ENCODE results near the gene MRPL33. TPM values are rescaled to one million over a fixed set of nuclear protein-coding genes. Genes with fewer than 3 reads are reported as not detected.

Gene MRPL33
- total and polyA plus RNA-seq, 2 donors, result 102 to 179 TPM

DNA sequence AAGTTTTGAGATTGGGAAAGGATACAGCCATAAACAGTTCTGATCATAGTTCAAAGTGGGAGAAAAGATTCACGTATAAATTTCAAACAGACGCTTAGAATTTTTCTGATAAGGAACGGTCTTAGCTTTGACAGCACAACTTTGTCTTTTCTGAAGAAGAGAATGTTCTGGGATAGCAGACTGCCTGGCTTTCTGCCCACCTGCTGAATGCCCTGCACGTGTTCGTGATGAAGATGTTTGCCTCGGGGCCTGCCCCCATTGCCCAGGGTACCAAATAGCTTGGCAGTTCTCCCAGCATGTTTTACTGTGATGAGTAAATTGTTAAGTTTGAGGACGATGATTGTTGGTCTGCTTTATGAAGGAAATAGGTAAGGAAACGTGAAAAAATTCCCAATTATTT, 4.6 kb downstream of the MRPL33 start:
- Histone ChIP-seq H3K4me3 (ENCODE audit: low read depth, low read length) (no peak overlapping the region), H3K27ac (ENCODE audit: low read depth) (no peak overlapping the region), H3K36me3 (ENCODE audit: insufficient read depth) (no peaks in the 10 kb centered on the region), H3K4me1 (ENCODE audit: insufficient read depth) (no peaks in the 10 kb centered on the region)
- DNase-seq (ENCODE audit: extremely low spot score), result no peak
- 26% methylated on average over 8 of the region's 8 CpGs for WGBS

DNA sequence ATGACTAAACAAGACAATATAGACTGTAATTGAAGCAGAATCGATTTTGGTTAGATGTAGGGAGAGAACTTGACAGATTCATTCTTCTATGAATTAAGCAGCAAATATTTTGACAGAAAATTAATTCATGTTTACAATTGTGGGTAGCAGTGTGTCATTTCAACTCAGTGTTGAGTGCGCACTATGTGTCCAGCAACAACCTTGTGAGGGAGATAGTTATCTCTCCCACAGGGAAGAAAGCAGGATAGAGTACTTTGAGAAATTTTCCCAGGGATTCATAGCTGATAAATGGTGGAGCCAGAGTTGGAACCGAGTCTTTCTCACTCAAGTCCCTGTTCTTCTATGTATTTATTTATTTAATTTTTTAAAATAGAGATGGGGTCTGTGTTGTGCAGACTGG, 5.2 kb downstream of the MRPL33 start:
- no peaks in the 10 kb centered on the region for H3K36me3 ChIP-seq (ENCODE audit: insufficient read depth)
- DNase-seq (ENCODE audit: extremely low spot score), result no peak
- no peaks in the 10 kb centered on the region for H3K4me1 ChIP-seq (ENCODE audit: insufficient read depth)
- no peak overlapping the region for H3K4me3 ChIP-seq (ENCODE audit: low read depth, low read length)
- WGBS, result 90% methylated on average over 3 of the region's 3 CpGs
- H3K27ac ChIP-seq (ENCODE audit: low read depth), result no peak overlapping the region

GRCh38 chr2:27779417-27780055, 8.0 kb downstream of the MRPL33 start:
- DNase-seq (ENCODE audit: extremely low spot score), result no peak
- Histone ChIP-seq H3K36me3 (ENCODE audit: insufficient read depth) (no peaks in the 10 kb centered on the region), H3K4me3 (ENCODE audit: low read depth, low read length) (no peak overlapping the region), H3K27ac (ENCODE audit: low read depth) (no peak overlapping the region), H3K4me1 (ENCODE audit: insufficient read depth) (no peaks in the 10 kb centered on the region)
- 61% methylated on average over 5 of the region's 5 CpGs for WGBS

GRCh38 chr2:27781496-27781895, 10.0 kb downstream of the MRPL33 start:
- no peaks in the 10 kb centered on the region for H3K4me1 ChIP-seq (ENCODE audit: insufficient read depth)
- H3K36me3 ChIP-seq (ENCODE audit: insufficient read depth), result no peaks in the 10 kb centered on the region
- no peak overlapping the region for H3K4me3 ChIP-seq (ENCODE audit: low read depth, low read length)
- WGBS, result 92% methylated on average over 2 of the region's 2 CpGs
- no peak for DNase-seq (ENCODE audit: extremely low spot score)
- H3K27ac ChIP-seq (ENCODE audit: low read depth), result no peak overlapping the region

- 91% methylated on average over 1 of the region's 1 CpG for WGBS
- H3K27ac ChIP-seq (ENCODE audit: low read depth), result no peak overlapping the region
- no peak for DNase-seq (ENCODE audit: extremely low spot score)
- no peaks in the 10 kb centered on the region for H3K36me3 ChIP-seq (ENCODE audit: insufficient read depth)
- H3K4me1 ChIP-seq (ENCODE audit: insufficient read depth), result no peaks in the 10 kb centered on the region
- no peak overlapping the region for H3K4me3 ChIP-seq (ENCODE audit: low read depth, low read length)
Measured at GRCh38 chr2:27782701-27783100, 11.2 kb downstream of the MRPL33 start.

- H3K4me3 ChIP-seq (ENCODE audit: low read depth, low read length), result no peak overlapping the region
- no peak for DNase-seq (ENCODE audit: extremely low spot score)
- 90% methylated on average over 1 of the region's 1 CpG for WGBS
Measured at GRCh38 chr2:27790796-27791195, 19.3 kb downstream of the MRPL33 start.

GRCh38 chr2:27792759-27793158, 21.2 kb downstream of the MRPL33 start:
- Histone ChIP-seq H3K4me1 (ENCODE audit: insufficient read depth) (no peaks in the 10 kb centered on the region), H3K36me3 (ENCODE audit: insufficient read depth) (no peaks in the 10 kb centered on the region), H3K27ac (ENCODE audit: low read depth) (no peak overlapping the region), H3K4me3 (ENCODE audit: low read depth, low read length) (no peak overlapping the region)
- DNase-seq (ENCODE audit: extremely low spot score), result no peak

More at GRCh38 chr2:27790796-27791195, 19.3 kb downstream of the MRPL33 start:
- Histone ChIP-seq H3K36me3 (ENCODE audit: insufficient read depth) (no peaks in the 10 kb centered on the region), H3K4me1 (ENCODE audit: insufficient read depth) (no peaks in the 10 kb centered on the region), H3K27ac (ENCODE audit: low read depth) (no peak overlapping the region)

DNA sequence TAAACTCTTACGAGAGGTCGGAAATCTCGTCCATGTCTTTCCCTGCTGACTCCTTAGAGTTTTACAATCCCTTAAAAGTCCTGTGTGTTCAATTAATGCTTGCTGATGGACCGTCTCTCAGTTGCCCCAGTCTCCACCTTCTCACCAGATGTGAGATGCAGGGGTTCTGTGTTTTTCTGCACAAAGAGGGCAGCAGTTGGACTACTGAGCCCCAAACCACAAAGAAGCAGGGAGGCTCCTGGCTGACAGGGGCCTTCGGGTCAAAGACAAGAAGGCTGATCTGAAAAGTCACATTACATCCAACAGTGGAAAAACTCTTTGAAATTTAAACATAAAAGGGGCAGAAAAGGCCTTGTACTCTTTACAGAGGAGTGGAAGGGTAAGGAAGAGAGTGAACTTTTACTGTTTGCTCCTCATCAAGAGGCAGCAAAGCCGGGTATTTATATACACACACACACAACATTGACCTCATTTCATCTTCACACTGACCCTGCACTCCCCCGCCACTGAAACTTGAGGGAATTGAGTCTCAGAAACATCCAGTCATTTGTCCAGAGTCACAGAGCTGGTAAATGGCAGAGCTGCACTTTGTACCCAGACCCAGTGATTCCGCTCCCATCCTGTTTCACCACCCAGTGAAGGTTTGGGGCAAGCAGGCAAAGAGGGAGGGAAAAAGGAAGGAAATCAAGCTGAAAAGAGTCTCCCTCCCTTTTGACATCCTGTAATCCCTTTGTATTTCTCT, 23.7 kb downstream of the MRPL33 start:
- no peak overlapping the region for H3K4me3 ChIP-seq (ENCODE audit: low read depth, low read length)

DNA sequence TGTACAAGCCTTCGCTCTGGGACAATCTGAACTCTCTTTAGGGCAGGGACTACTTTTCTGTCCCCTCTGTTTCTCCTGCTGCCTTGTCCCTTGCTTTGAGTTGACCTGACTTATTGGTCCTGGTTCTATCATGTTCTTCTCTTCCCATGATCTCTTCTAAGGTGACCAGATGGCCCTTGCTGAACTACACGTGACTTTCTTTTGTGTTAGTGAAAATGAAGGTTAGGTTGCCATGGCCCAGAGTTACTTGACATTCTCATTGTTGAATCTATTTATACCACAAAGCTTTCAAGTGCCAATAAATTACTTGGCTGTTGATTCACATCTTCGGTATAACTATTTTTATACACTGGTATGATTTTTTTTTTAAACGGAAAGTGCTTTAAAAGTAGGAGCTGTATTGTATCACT, 24.4 kb downstream of the MRPL33 start:
- Histone ChIP-seq H3K36me3 (ENCODE audit: insufficient read depth) (no peaks in the 10 kb centered on the region), H3K4me3 (ENCODE audit: low read depth, low read length) (no peak overlapping the region), H3K27ac (ENCODE audit: low read depth) (no peak overlapping the region), H3K4me1 (ENCODE audit: insufficient read depth) (no peaks in the 10 kb centered on the region)
- WGBS, result 43% methylated on average over 4 of the region's 4 CpGs
- no peak for DNase-seq (ENCODE audit: extremely low spot score)

More for the DNA sequence above, 23.7 kb downstream of the MRPL33 start:
- H3K36me3 ChIP-seq (ENCODE audit: insufficient read depth), result no peaks in the 10 kb centered on the region
- DNase-seq (ENCODE audit: extremely low spot score), result no peak
- 75% methylated on average over 8 of the region's 8 CpGs for WGBS
- H3K4me1 ChIP-seq (ENCODE audit: insufficient read depth), result no peaks in the 10 kb centered on the region
- H3K27ac ChIP-seq (ENCODE audit: low read depth), result no peak overlapping the region

DNA sequence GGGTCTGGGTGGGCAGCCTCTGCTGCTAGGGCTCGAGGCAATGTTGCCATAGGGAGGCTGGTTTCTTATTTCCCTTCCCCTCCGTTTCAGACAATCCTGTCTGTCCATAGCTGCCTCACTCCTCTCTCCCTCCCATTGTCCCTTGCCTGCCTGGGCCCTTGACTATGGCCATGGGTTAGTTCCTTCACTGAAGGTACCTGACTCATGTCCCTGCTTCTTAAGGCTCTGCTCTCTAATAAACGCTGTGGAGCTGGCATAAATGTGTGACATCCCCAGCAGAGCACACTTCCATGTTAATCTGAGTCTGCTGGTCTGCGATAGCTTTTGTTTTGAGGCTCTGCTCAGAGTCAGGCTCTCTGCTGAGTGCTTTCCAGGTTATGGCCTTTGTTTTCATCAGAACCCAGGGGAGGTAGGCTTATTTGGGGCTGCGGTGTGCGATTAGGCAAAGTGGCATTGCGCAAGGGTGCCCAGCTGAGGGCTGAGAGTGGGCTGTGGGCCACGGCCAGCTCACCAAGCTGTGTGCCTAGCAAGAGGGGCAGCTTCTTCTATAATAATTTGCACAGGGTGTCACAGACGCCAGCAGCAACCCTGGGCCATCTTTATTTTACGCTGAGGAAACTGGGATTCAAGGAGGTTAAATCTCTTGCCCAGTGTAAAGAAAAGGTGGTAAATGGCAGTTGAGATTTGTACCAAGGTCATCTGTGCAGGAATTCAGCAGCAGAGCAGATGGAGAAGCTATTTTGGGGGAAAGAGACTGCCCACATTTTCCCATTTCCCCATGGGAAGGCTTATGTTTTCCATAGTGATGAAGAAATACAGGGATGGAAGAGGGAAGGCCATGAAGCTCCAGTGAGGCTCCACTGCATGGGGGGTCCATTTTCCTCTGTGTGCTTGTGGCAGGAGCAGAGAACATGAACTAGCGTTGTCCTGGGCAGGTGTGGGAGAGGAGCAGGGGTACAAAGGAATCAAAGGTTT, 25.6 kb downstream of the MRPL33 start:
- WGBS, result 82% methylated on average over 11 of the region's 11 CpGs
- Histone ChIP-seq H3K27ac (ENCODE audit: low read depth) (no peak overlapping the region), H3K4me3 (ENCODE audit: low read depth, low read length) (no peak overlapping the region), H3K4me1 (ENCODE audit: insufficient read depth) (no peaks in the 10 kb centered on the region), H3K36me3 (ENCODE audit: insufficient read depth) (no peaks in the 10 kb centered on the region)
- DNase-seq (ENCODE audit: extremely low spot score), result no peak

GRCh38 chr2:27797841-27798240, 26.3 kb downstream of the MRPL33 start:
- WGBS, result 96% methylated on average over 4 of the region's 4 CpGs
- Histone ChIP-seq H3K4me3 (ENCODE audit: low read depth, low read length) (no peak overlapping the region), H3K27ac (ENCODE audit: low read depth) (no peak overlapping the region), H3K36me3 (ENCODE audit: insufficient read depth) (no peaks in the 10 kb centered on the region), H3K4me1 (ENCODE audit: insufficient read depth) (no peaks in the 10 kb centered on the region)
- DNase-seq (ENCODE audit: extremely low spot score), result no peak

GRCh38 chr2:27798486-27798885, 27.0 kb downstream of the MRPL33 start:
- Histone ChIP-seq H3K36me3 (ENCODE audit: insufficient read depth) (no peaks in the 10 kb centered on the region), H3K4me3 (ENCODE audit: low read depth, low read length) (no peak overlapping the region), H3K4me1 (ENCODE audit: insufficient read depth) (no peaks in the 10 kb centered on the region), H3K27ac (ENCODE audit: low read depth) (no peak overlapping the region)
- 92% methylated on average over 7 of the region's 7 CpGs for WGBS
- DNase-seq (ENCODE audit: extremely low spot score), result no peak

GRCh38 chr2:27798948-27799645, 27.6 kb downstream of the MRPL33 start:
- DNase-seq (ENCODE audit: extremely low spot score), result peak; percentile 59
- no peaks in the 10 kb centered on the region for H3K4me1 ChIP-seq (ENCODE audit: insufficient read depth)
- no peak overlapping the region for H3K4me3 ChIP-seq (ENCODE audit: low read depth, low read length)
- WGBS, result 59% methylated on average over 11 of the region's 11 CpGs
- H3K27ac ChIP-seq (ENCODE audit: low read depth), result no peak overlapping the region
- H3K36me3 ChIP-seq (ENCODE audit: insufficient read depth), result no peaks in the 10 kb centered on the region

Measured in urinary bladder (tissue), 4 donors.